GM12801 (cell line): ENCODE results near the gene GRIK1.

Experiments
- TF ChIP-seq, protein P1 (sequence below): IDR thresholded peaks from one replicate; pipeline ENCODE4 v1.5.1; 2011; ENCODE audit warnings: control low read depth; ENCODE audit not compliant: insufficient read length; ENCODE audit errors: extremely low read depth

The GRIK1 gene

DNA sequence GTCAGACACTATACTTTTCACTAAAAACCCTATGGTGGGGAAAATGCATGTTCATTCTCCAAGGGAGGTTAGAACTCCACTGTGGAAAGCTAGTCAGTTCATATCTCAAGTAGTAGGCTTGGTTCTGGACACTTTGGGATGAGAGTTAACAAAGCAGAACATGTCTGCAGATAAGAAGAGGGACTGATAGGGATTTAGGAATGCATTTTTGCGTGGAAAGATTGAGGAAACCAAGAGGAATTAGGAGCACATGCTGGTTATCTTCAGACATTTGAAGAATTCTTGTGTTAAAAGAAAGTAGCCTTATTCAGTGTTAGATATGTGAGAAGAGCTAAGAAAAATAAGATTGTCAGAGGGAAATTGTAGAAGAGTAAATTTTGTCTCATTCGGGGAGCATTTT is 1.2 kb upstream of the GRIK1 start:
- TF ChIP-seq, protein P1, sequence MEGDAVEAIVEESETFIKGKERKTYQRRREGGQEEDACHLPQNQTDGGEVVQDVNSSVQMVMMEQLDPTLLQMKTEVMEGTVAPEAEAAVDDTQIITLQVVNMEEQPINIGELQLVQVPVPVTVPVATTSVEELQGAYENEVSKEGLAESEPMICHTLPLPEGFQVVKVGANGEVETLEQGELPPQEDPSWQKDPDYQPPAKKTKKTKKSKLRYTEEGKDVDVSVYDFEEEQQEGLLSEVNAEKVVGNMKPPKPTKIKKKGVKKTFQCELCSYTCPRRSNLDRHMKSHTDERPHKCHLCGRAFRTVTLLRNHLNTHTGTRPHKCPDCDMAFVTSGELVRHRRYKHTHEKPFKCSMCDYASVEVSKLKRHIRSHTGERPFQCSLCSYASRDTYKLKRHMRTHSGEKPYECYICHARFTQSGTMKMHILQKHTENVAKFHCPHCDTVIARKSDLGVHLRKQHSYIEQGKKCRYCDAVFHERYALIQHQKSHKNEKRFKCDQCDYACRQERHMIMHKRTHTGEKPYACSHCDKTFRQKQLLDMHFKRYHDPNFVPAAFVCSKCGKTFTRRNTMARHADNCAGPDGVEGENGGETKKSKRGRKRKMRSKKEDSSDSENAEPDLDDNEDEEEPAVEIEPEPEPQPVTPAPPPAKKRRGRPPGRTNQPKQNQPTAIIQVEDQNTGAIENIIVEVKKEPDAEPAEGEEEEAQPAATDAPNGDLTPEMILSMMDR: no peak

DNA sequence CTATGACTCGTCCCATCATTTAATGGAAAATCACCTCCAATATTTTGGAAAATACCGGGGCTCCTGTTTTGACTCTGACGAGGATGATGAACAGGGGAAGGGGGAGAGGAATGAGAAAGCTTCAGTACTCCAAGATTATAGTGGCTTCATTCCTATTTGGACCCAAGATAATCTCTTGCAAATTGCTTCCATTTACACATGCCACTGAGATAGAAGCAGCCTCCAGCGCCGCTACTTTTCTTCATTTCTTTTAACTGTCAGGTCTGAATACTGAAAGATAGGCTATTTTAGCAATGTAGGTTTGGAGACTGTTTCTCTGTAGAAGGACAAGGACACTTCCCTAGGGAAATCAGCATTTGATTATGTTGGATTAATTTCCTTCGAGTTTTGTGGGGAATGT is 565 bp upstream of the GRIK1 start:
- TF ChIP-seq, protein P1: no peak

DNA sequence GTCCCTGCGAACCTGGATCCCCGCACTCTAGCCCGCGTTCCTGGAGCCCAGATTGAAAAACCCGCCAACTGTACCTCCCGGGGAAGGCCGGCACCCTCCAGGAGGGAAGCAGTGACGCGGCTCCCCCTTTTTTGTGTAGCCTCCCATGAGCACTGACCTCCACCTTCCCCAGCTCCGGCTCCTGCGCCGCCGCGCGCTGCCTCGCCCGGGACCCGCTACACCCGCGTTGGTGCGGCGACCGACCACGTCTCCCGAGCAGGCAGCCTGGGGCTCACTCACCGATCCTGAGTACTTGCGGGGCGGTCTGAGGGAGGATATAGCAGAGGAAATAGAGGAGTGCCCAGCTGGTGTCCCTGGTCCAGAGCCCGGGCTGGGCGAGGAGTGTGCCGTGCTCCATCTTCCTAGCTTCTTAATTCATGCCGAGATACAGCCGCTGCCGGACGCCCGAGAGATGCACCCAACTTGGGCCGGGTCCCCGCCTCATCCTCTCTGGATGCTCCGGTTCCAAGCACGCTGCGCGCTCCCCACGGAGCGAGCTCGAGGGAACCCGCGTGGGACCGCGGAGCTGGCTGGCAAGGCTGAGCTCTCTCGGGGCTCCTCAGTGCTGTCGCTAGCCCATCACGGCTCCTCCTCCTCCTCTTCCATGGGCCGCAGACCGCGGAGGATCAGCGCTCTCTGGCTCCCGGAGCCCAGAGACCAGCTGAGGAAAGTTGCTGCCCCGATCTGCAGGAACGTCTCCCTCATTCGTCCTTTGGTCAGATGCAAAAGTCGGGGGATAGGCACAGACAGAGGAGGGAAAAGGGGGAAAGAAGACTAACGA is 482 bp downstream of the GRIK1 start:
- TF ChIP-seq, protein P1: no peak

DNA sequence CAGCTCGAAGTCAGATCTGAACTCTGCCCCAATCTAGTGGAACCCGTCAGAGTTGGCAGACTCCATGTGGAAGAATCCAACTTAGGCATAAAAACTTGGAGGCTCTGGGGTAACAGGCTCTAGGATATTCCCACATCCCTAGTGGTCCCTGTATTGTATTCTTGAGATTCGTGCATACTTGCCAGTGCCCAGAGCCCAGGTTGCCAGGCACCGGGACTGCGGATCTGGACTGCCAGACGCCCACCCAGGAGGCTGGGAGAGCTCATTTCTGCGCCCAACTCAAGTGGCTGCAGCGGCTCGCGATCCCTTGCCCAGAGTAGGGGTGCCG is 1.1 kb downstream of the GRIK1 start:
- TF ChIP-seq, protein P1: no peak

DNA sequence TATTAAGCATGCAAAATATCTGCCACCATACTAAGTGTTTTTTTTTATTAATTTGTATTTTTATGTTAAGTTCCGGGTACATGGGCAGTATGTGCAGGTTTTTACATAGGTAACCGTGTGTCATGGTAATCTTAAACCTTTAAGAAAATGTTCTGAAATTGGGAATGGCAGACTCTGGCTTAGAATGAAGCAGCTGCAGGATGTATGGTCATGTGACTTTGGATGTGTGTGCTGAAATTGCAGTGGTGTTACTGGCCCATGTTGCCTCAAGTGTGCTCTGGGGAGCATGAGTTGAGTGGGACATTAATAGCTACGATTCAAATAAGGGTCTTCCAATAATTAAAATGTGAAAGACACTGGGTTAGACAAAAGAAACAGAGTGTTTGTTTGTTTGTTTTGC is 6.7 kb downstream of the GRIK1 start:
- TF ChIP-seq, protein P1: no peak

DNA sequence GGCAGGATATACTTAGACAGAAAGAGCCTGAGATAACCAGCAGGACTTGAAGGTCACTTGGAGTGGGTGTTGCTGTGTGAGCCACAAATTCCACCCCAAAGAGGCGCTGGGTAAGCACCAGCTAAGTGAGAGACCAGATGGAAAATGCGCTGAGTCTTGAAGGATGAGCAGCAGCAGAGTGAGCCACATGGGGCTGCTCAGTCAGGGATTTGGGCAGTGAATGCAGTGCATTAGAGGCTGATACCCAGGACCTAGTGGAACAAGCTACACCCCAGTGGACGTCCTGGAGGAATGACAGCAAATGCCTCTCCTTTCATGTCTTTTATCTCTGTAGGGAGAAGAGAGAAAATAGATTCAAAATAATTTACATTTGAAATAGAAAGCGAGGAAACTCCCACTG is 11.3 kb downstream of the GRIK1 start:
- TF ChIP-seq, protein P1: no peak

DNA sequence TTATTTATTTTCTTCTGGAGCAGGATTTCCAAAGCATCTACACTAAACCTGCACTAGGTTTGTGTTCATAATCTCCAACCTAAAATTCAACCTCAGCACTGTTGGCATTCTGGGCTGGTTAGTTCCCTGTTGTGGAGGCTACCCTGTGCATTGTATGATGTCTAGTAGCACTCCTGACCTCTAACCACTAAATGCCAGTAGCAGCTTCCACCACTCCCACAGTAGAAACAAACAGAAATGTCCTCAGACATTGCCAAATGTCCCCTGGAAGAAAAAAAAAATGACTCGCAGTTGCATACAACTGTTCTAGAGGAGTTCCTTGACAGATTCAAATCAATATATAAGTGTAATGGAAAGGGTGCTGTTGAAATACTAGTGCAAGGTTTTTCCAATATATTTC is 18.9 kb downstream of the GRIK1 start:
- TF ChIP-seq, protein P1: no peak
